ENCODE results near the gene SERPINB8.

The SERPINB8 gene

DNA sequence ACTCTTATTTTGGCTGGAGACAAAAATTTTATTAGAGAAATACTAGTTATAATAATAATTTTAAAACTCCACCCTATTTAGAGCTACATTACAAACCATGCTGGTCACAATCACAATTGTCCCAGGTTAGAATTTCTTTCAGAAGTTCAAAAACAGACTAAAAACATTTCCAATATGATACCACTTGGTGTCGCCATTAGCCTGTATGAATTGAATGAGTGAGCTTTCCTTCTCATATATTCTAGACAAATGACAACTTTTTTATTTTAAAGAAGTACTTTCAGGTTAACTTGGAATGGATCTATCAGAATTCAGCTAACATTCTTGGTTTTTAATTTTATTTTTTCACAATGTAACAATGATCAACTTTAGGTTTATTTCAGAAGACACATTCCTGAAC lies 48.0 kb downstream of the SERPINB8 start:
- DNase-seq (ENCODE audit: low spot score), result no peak

DNA sequence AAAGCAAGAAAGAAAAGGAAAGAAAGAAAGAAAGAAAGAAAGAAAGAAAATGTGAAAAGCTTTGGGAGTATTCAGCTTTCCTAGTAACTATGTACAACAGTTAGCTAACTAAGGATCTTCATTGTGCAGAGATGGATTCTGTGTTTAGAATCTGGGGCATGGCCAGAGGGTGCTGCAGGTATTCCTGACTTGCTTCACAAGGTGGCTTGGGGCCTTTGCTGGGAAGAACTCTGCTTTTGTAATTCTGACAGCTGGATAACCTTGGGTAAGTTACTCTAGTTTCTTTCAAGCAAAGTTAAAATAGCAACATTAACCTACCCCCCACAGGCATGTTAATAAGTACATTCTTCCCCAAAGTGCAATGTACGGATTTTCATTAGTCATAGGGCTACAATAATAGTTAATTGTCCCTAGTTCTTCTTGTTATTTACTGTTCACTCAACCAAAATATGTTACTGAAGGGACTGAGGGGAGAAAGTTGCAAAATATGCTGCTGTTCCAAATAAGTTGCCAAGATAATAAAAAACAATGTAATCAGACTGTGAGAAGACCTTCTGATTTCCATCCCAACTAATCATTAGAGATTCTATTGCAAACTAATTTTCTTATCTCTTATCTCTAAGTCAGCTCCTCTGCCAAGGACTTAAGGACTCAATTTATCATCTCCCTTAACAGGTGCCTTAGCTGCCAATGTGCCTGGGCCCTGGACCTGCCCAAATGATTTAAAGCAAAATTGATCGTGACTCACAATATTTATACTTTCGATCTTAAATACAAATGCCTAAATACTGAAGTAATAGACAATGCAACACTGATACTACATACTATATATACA lies 50.3 kb downstream of the SERPINB8 start:
- DNase-seq (ENCODE audit: low spot score), result no peak

DNA sequence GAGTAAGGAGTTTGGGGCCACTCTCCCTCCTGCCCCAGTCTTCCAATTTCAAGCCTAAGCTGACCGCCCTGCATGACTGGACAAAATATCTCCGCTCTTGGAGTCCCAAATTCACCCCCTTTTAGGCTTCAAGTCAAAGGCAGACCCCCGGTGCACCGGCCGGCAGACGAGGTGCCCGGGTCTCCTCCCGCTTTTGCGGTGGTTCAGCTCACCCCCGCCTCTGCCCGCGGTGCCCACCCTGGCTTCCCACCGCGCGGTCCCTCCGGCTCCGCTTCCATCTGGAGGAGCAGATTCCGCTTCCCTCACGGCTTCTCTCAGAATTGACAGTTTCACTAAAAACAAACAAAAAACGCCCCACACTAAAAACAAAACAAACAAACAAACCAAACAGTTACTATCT lies 56.5 kb downstream of the SERPINB8 start:
- no peak for DNase-seq (ENCODE audit: low spot score)

DNA sequence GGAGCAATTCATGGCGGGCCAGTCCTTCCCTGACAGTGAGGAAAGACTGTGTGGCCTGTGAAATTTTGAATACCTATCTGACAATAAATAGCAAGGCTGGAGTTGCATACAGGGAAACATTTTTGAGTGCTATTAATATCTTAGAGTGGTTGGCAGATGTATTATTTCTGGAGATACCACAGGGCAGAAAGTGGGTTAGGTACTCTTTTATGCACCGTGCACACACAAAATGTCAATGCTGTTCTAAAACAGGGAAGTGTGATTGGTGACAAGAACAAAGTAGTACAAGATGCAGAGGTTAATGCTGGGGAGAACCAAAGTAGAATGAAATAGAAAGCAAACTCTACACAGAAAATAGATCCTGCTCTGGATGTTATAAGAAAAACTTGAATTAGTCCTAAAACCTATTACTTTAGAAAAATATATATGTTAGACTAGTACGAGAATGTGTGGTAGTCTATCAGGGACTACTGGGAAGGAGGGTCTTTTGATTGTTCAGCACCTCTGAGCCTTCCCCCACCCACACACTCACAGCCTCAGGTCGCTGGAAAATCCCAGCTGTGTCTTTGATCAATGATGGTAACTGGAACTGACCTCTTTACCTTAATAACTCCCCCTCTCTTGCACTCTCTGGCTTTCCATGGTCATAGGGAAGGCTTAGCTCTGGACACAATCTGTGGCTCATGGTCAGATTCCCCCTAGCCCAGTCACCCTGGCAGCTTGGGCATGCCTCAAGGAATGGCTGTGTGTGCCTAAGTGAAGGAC lies 58.2 kb downstream of the SERPINB8 start:
- no peak for DNase-seq (ENCODE audit: low spot score)

DNA sequence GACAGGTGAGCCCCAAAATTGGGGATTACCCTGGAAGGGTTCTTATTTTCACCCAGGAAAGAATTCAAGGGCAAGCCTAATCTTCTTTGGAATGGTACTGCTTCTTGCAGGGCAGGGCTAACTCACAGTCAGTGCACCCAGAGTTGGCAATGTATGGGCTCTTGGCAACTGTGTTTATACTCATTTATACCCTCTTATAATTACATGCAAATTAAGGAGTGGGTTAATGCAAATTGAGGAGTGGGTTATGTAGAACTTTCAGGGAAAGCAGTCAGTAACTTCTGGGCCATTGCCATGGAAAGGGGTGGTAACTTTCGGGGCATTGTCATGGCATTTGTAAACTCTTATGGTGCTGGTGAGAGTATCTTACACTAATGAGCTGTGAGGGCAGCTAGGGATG lies 59.2 kb downstream of the SERPINB8 start:
- DNase-seq (ENCODE audit: low spot score), result no peak

DNA sequence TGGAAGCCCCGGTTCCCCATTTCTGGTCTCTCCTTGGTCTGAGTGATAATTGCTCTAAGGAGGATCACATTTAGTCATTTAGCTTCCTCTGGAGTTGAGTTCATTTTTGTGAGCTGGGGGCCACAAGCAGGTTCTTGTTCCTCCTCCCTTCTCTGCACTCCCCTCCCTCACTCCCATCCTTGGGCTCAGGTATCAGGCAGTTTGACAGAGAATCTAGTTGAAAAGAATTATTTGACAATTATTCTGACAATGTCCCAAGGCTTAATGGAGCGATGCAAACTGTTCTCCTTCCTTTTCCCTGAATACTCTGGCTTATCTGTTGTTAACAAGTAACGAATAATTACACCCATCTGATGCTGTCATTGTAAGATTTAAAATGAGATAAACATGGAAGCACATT lies 61.5 kb downstream of the SERPINB8 start:
- DNase-seq (ENCODE audit: low spot score), result no peak

DNA sequence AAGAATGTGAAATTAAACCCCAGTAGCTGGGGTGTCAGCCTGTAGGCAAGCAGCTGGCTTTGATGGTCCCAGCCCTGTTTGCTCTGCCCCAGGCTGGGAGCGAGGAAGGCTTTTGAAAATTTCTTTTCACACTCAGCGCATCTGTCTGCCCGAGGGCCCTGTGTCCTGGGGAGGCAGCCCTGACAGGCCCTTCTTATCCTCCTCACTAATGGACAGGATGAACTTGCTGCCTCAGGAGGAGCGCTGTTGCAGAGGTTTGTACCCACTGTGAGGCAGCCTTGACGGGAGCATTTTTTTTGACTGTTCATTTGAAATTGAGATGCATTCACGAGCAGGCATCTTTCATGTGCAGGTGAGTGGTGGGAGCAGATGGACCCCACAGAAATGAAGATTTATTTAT lies 62.4 kb downstream of the SERPINB8 start:
- no peak for DNase-seq (ENCODE audit: low spot score)

DNA sequence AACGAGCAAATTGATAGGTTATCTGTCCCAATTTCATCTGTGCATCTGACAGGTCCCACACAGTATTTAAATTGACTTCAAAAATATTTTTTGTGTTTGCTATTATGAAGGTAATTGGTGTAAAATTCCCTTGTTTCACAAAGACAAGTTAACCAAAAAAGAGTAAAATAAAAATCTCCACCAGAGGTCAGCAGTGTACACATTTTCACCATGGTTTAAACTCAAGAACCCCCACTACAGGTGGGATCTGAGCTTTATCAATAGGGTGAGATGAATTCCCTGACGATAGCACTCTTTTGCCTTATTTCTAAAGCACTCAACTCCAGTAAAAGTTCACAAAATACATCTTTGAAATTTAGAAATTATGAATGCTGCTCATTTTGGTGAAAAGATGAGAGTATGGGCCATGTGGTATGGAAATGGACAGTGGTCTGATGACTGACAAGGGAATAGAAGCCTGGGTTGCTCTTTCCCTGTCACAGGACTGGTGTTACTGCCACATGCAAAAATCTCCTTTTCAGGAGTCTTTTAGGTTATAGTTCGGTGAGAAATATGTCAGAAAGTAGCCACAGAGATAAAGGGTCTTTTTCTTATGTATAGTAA lies 68.0 kb downstream of the SERPINB8 start:
- DNase-seq (ENCODE audit: low spot score), result no peak

All from left forelimb (tissue), 1 donor.